NCI-H82 (cell line): ENCODE measurements around the gene SIGLEC15.
A peak's percentile ranks its signal among the peaks of the same experiment; 100 is the strongest.

ENCODE experiments used
- DNase-seq: peaks from one replicate; lab custom pipeline; 2025; lab: John Stamatoyannopoulos, UW

SIGLEC15 gene

GRCh38 chr18:45879681-45880655 is 54.5 kb downstream of the SIGLEC15 start:
- DNase-seq: peak; percentile 66

DNA sequence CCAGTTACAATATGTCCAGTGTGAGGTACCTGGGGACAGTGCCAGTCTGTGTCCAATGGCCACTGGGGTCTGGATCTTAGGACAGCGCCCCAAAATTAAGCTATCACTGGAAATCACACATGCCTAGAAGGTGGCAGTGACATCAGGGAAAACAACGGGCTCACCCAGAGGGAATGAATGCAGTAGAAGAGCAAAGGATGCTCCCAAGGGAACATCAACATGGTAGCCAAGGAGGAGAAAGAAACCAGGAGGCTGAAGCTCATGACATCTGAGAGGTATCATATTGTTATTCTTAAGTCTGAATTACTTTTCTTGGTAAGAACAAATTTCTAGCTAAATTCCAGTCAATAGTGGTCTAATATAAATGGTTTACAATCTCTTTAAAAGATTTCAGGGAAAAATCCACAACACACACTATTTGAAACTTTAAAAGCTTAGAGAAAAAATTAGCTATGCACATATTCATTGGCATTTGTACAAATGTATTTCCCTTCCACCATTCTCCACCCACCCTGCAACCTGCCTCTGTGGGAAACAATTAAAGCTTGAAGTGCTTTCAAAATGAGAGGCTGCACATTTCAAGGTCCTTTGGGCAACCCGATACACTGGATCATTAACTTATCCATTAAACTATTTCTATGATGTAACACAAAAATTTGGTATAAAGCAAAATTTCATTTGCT is 55.5 kb downstream of the SIGLEC15 start:
- DNase-seq: no peak

- DNase-seq: no peak
Observed at GRCh38 chr18:45887585-45887984, 62.1 kb downstream of the SIGLEC15 start.

DNA sequence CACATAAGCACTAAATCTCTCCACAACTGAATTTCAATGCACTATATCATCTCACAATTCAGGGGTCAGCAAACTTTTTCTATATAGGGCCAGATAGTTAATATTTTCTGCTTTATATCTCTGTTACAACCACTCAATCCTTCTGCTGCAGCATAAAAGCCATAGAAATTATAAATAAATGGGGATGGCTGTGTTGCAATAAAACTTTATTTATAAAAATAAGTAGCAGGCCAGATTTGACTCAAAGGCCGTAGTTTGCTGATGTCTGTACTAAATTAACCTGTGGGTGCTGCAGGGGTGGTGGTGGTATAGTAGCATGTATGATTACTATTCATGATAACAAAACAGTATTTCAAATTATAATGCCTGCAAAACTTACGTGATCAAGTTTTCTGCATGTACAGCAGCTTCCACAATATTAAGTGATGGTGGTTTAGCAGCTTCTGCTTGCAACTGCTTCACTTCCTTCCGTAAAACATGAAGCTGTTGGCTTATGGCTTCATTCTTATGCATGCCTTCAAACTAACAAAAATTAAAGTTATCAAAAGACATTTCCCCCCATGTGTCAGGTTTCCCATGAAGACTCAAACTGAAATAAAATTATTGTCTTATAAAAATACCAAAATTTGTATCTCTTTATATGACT is 64.1 kb downstream of the SIGLEC15 start:
- no peak for DNase-seq

DNA sequence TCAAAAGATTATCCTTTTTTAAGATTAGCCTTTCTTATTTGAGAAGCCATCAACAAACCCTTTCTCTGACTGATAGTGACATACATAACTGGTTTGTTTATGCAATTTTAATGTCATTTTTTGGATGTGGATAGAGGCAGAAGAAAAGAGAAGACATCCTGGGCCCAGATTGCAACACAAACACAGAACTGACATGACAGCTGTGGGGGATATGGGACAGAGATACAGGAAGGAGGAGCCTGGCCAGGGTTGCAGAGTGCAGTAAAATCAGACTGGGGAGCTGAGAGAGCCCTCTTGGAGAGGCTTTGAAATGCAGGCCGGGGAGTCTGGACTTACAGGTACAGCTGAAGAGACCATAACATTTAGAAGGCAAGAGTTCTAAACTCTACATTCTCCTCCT is 65.1 kb downstream of the SIGLEC15 start:
- DNase-seq: no peak

DNA sequence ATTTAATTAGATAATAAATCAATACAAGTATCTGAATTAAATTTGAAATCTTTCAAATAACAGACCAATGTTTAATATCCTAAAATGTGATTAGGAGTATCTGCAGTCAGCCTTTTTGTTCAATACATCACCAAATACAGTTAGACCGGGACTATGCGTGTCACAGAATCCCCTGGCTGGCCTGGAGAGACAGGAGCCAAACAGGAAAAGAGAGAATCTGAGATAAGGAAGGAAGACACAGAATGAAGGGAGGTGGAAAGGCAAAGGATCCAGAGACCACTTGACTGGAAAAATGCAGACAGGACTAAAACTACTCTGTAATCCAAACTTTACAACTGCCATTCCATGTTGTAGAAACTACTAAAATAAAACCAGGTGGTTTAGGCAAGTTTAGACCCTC is 66.3 kb downstream of the SIGLEC15 start:
- DNase-seq: no peak
